Spleen (tissue), 11 donors: ENCODE data around the gene CCDC154. TPM values are rescaled to one million over a fixed set of nuclear protein-coding genes. Genes with fewer than 3 reads are reported as not detected.
A peak's percentile ranks its signal among the peaks of the same experiment; 100 is the strongest.
"Not testable (repeated sequence)": the region's sequence is repeated elsewhere in the genome, so short reads cannot be mapped to it uniquely, and the experiment has no call there.

Experiments
- DNase-seq: peaks from one replicate; pipeline ENCODE4 v3.0.0-alpha.2; 2020
- H3K27ac ChIP-seq, 8 donors: fragments of 200-600 bp; sonication (generic) in 7 of 8; 1 replicate in 4 of 8; 2 replicates in 4 of 8; pipeline versions ENCODE4 v1.5.0 to v1.8.0; 2016 to 2021; ENCODE audit warnings: inconsistent platforms in 4 of 8, mild to moderate bottlenecking in 4 of 8, moderate library complexity in 1 of 8
- H3K27me3 ChIP-seq, 7 donors: fragments of 200-600 bp; sonication (generic) in 6 of 7; replicated peaks in 1 of 7; 1 replicate in 4 of 7; 2 replicates in 3 of 7; pipeline versions ENCODE4 v1.5.0 to v1.8.0; 2016 to 2021; ENCODE audit warnings: inconsistent platforms in 3 of 7, mild to moderate bottlenecking in 1 of 7
- H3K36me3 ChIP-seq, 6 donors: fragments of 200-600 bp; sonication (generic) in 5 of 6; 1 replicate in 4 of 6; 2 replicates in 2 of 6; pipeline versions ENCODE4 v1.5.0 to v1.8.0; 2016 to 2021; ENCODE audit warnings: inconsistent platforms in 2 of 6
- H3K4me1 ChIP-seq, 6 donors: fragments of 200-600 bp; sonication (generic) in 5 of 6; 1 replicate in 3 of 6; 2 replicates in 3 of 6; pipeline versions ENCODE4 v1.5.0 to v1.8.0; 2016 to 2021; ENCODE audit warnings: inconsistent platforms in 3 of 6
- H3K4me3 ChIP-seq, 8 donors: fragments of 200-600 bp; sonication (generic) in 7 of 8; 1 replicate in 4 of 8; 2 replicates in 4 of 8; pipeline versions ENCODE4 v1.5.0 to v1.8.0; 2016 to 2021; ENCODE audit warnings: inconsistent platforms in 4 of 8, mild to moderate bottlenecking in 4 of 8, moderate library complexity in 2 of 8
- H3K9me3 ChIP-seq, 8 donors: fragments of 200-600 bp; sonication (generic) in 7 of 8; 1 replicate in 4 of 8; 2 replicates in 4 of 8; pipeline versions ENCODE4 v1.5.0 to v1.8.0; 2016 to 2021; ENCODE audit warnings: inconsistent platforms in 4 of 8
- POLR2A ChIP-seq, 3 donors: fragments of 450-650 bp; IDR thresholded peaks; one replicate each; pipeline ENCODE4 v1.5.1; 2017; ENCODE audit warnings: antibody characterized with exemption in 3 of 3, mild to moderate bottlenecking in 1 of 3
- POLR2AphosphoS5 ChIP-seq, 3 donors: sonication (generic); formaldehyde crosslinking; IDR thresholded peaks; one replicate each; pipeline ENCODE4 v1.5.1; 2017; ENCODE audit warnings: antibody characterized with exemption in 3 of 3
- WGBS, 5 donors: extraction: QIAGEN DNeasy Blood & Tissue Kit in 3 of 5; methylation state at CpG; one replicate each; pipeline versions ENCODE4 v1.1.5 to v1.1.7; 2013 to 2018; 5-methylcytosine and 5-hydroxymethylcytosine counted together
- intact Hi-C: fragments of 100-400 bp; cut with DNase I; formaldehyde crosslinking; loops from one replicate; pipeline ENCODE4 v1.15.0; 2023; ENCODE audit warnings: low total_unique reads
- polyA plus RNA-seq, 3 donors: library from polyadenylated mRNA; stranded (reverse); fragments of 200-250 nt; gene quantifications; one replicate each; pipeline ENCODE4 v1.2.1, GENCODE V29; 2013
- total RNA-seq, 7 donors: library from RNA; depleted of rRNA in 3 of 7; stranded (reverse); fragments of >200 nt in 3 of 7; fragmentation: NEBNext Ultra II Directional in 4 of 7; extraction: Animal tissue kit (Norgen Biotek cat#: 25700) in 4 of 7; gene quantifications; one replicate each; pipeline versions ENCODE4 v1.1.0 to v1.2.1, GENCODE V29; 2016 to 2021
- TF ChIP-seq, protein P1 (sequence below), 11 experiments: fragments of 200-600 bp in 7 of 11; fragments of 450-650 bp in 4 of 11; sonication (generic) in 4 of 11; IDR thresholded peaks in 8 of 11; conservative IDR thresholded peaks in 3 of 11; 1 replicate in 7 of 11; 2 replicates in 4 of 11; pipeline versions ENCODE4 v1.4.0 to v1.8.0; 2016 to 2021; ENCODE audit warnings: antibody characterized with exemption in 11 of 11, inconsistent platforms in 4 of 11, mild to moderate bottlenecking in 1 of 11
- donor health status: healthy with polysubstance abuse.
- donor health status: DM: no; HTN: no; CAD: no; lungs with moderate emphysema.
- donor health status: DM: no; HTN: no; CAD: no.
- donor health status: Bipolar disorder and iron deficiency.
- donor health status: healthy.
- donor health status: DM: no; HTN: no; CAD: no.
- donor health status: DM: yes; HTN: yes; CAD: no.

CCDC154 gene
- total and polyA plus RNA-seq, 10 donors: 1.6 to 18.2 (median 5.5) TPM

- 92 to 97% (median 92%) methylated on average over 27 to 40 of the region's 40 CpGs for WGBS, 5 donors
Observed at GRCh38 chr16:1485847-1486496, 41.6 kb upstream of the CCDC154 start.

DNA sequence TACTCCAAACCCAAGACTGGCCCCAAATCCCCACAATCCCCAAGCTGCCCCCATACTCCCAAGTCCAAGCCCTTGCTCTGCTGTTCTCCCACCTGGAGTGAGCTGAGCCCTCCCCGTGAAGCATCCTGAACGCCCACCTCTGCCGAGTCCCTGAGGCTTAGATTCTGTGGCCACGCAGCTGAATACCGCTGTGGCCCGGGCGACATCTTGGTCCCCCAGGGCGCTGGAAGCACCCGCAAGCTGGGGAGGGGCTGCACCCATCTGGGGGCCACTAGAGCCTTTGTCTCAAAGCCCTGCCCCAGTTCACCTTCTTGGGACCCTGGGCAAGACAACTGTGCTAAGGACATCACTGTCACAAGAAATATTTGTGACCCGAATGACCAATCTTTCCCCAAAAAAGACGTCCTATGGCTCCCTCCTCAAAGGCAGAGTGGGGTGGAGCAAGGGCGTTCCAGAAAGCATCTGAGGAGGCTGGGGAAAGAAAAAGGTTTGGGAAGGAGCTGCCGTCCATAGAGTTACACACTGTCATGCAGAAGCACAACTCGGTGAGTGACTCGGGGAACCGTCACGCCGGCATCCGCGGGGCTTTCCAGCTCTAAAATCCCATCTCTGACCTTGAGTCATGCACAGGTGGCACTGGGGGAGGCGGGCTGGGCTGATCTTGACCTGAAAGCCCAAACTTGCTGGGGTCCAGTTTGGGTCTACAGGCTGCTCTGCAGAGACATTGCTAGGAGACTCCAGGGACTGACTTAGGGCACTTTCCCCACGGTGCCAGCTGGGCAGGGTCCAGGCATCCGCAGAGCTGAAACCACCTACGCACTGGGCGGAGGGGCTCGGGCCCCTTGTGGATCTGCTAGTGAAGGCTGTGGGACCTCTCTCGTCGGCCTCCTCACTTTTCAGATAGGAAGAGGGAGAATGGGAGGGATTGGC is 37.8 kb upstream of the CCDC154 start:
- peaks cover 0 to 40% (median 3%) of the 10 kb centered on the region in 6 donors for H3K4me1 ChIP-seq
- TF ChIP-seq POLR2AphosphoS5 (IDR thresholded peaks at IDR 0.05) (no peak), POLR2A (IDR thresholded peaks at IDR 0.05) (no peak)
- TF ChIP-seq, protein P1, sequence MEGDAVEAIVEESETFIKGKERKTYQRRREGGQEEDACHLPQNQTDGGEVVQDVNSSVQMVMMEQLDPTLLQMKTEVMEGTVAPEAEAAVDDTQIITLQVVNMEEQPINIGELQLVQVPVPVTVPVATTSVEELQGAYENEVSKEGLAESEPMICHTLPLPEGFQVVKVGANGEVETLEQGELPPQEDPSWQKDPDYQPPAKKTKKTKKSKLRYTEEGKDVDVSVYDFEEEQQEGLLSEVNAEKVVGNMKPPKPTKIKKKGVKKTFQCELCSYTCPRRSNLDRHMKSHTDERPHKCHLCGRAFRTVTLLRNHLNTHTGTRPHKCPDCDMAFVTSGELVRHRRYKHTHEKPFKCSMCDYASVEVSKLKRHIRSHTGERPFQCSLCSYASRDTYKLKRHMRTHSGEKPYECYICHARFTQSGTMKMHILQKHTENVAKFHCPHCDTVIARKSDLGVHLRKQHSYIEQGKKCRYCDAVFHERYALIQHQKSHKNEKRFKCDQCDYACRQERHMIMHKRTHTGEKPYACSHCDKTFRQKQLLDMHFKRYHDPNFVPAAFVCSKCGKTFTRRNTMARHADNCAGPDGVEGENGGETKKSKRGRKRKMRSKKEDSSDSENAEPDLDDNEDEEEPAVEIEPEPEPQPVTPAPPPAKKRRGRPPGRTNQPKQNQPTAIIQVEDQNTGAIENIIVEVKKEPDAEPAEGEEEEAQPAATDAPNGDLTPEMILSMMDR (IDR thresholded peaks at IDR 0.05 in 8 of 11, conservative IDR thresholded peaks at IDR 0.05 in 3 of 11): no peak
- no peaks in the 10 kb centered on the region for H3K27me3 ChIP-seq
- H3K9me3 ChIP-seq: no peaks in the 10 kb centered on the region
- no peak overlapping the region for H3K4me3 ChIP-seq
- H3K27ac ChIP-seq: no peak overlapping the region
- H3K36me3 ChIP-seq: no peaks in the 10 kb centered on the region
- peak; percentile 65 for DNase-seq
- intact Hi-C loops: no loop called here
- 73 to 89% (median 84%) methylated on average over 22 to 28 of the region's 28 CpGs for WGBS, 5 donors

More at GRCh38 chr16:1485847-1486496, 41.6 kb upstream of the CCDC154 start:
- H3K36me3 ChIP-seq: no peaks in the 10 kb centered on the region
- DNase-seq: peak; percentile 66
- TF ChIP-seq POLR2A (IDR thresholded peaks at IDR 0.05) (no peak), POLR2AphosphoS5 (IDR thresholded peaks at IDR 0.05) (no peak)
- TF ChIP-seq, protein P1 (IDR thresholded peaks at IDR 0.05 in 8 of 11, conservative IDR thresholded peaks at IDR 0.05 in 3 of 11): no peak
- no peaks in the 10 kb centered on the region for H3K27me3 ChIP-seq
- intact Hi-C loops: no loop called here
- no peak overlapping the region for H3K4me3 ChIP-seq
- H3K4me1 ChIP-seq: peaks cover 0 to 29% (median 1%) of the 10 kb centered on the region in 6 donors
- H3K9me3 ChIP-seq: no peaks in the 10 kb centered on the region
- H3K27ac ChIP-seq: no peak overlapping the region

- intact Hi-C loops, H3K4me3 ChIP-seq, H3K9me3 ChIP-seq, DNase-seq, H3K27me3 ChIP-seq, H3K27ac ChIP-seq, H3K36me3 ChIP-seq: not testable (repeated sequence)
- H3K4me1 ChIP-seq: peaks cover 7 to 56% (median 15%) of the 10 kb centered on the region in 6 donors
- WGBS, 5 donors: 92 to 98% (median 94%) methylated on average over 9 of the region's 9 CpGs
Observed at GRCh38 chr16:1478937-1479336, 34.6 kb upstream of the CCDC154 start.

DNA sequence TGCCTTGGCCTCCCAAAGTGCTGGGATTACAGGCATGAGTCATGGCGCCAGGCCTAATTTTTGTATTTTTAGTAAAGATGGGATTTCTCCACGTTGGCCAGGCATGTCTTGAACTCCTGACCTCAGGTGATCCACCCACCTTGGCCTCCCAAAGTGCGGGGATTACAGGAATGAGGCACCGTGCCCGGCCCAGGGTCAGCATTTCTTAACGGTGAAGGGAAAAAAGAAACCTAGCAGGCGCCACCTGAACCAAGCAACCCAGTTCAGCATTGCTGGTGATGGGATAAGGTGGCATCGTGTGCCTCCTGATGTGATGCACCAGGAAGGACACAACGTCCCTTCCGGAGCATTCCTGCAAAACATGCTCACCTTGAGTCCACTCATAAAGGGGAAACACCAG is 32.7 kb upstream of the CCDC154 start:
- Histone ChIP-seq H3K27me3 (no peaks in the 10 kb centered on the region), H3K4me1 (peaks cover 13 to 67% (median 34%) of the 10 kb centered on the region in 6 donors), H3K4me3 (no peak overlapping the region), H3K9me3 (no peaks in the 10 kb centered on the region), H3K27ac (no peak overlapping the region), H3K36me3 (no peaks in the 10 kb centered on the region)
- TF ChIP-seq POLR2A (IDR thresholded peaks at IDR 0.05): no peak
- no peak for TF ChIP-seq POLR2AphosphoS5 (IDR thresholded peaks at IDR 0.05)
- TF ChIP-seq, protein P1 (IDR thresholded peaks at IDR 0.05 in 8 of 11, conservative IDR thresholded peaks at IDR 0.05 in 3 of 11): no peak
- DNase-seq: no peak
- intact Hi-C loops: no loop called here
- 92 to 94% (median 93%) methylated on average over 6 to 10 of the region's 10 CpGs for WGBS, 5 donors
